ENCODE data around the gene PMVK.
"Not testable (repeated sequence)": the region's sequence is repeated elsewhere in the genome, so short reads cannot be mapped to it uniquely, and the experiment has no call there.

PMVK gene

GRCh38 chr1:154912755-154913154, 23.8 kb downstream of the PMVK start:
- no peak for DNase-seq (ENCODE audit: low spot score)

- no peak for DNase-seq (ENCODE audit: low spot score)
Observed at GRCh38 chr1:154911691-154912550, 24.6 kb downstream of the PMVK start.

DNA sequence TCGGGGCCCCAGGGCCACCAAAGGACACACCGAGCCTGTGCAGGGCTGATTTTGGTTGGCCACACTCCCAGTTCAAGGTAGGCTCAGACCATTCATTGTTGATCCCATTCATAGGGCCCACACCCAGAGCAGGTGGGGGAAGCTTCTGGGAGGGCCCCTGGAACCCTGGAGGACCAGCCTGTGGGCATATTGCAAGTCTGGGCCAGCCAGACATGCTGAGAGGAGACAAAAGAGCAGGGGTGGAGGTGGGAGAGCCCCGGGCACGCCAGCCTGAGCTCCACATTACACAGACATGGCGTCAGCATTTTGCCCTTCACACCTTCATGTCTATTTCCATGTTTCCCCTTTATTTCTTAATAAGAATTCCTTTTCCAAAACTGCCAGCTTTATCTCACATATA, 25.7 kb downstream of the PMVK start:
- no peak for DNase-seq (ENCODE audit: low spot score)

- DNase-seq (ENCODE audit: low spot score), result no peak
Observed at GRCh38 chr1:154908937-154909336, 27.6 kb downstream of the PMVK start.

GRCh38 chr1:154908129-154908528, 28.4 kb downstream of the PMVK start:
- not testable (repeated sequence) for DNase-seq (ENCODE audit: low spot score)

DNA sequence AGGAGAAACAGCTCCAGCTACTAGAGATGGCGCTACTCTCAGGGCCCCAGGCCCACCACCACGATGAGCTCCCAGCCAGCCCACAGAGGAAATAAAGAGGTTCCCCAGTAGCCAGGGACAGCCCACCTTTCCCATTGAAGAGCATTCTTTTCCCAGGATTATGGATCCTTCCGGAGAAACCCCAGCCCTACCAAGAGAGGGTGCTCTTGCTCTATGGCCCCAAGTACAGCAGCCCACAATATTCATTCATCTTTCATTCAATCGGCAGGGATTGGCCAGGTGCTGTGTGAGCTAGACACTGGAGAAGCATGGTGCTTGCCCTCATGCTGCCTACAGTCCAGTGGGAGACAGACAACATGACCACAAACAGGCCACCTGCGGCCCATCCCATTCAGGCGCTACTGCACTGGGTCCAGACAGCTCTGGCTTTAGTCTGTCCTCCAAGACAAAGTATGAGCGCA, 29.9 kb downstream of the PMVK start:
- DNase-seq (ENCODE audit: low spot score), result no peak

DNA sequence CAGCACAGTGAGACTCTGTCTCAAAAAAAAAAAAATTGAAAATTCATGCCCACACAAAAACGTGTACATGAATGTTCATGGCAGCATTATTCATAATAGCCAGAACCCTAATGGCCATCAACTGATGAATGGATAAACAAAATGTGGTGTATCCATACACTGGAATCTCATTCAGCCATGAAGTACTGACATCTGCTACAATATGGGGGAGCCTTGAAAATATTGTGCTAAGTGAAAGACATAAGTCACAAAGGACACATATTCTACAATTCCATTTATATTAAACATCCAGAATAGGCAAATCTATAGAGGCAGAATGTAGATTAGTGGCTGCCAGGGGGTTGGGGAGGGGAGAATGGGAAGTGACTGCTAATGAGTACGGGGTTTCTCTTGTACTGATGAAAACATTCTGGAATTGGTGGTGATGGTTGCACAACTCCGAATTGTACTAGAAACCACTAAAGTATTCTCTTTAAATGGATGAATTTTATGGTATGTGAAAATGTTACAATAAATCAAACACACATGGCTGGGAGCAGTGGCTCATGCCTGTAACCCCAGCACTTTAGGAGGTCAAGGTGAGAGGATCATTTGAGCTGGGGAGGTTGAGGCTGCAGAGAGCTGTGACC, 33.5 kb downstream of the PMVK start:
- DNase-seq (ENCODE audit: low spot score), result no peak

- no peak for DNase-seq (ENCODE audit: low spot score)
Observed at GRCh38 chr1:154901591-154901990, 34.9 kb downstream of the PMVK start.

GRCh38 chr1:154899041-154899440, 37.5 kb downstream of the PMVK start:
- no peak for DNase-seq (ENCODE audit: low spot score)

GRCh38 chr1:154896771-154897286, 39.7 kb downstream of the PMVK start:
- peak; percentile 37 for DNase-seq (ENCODE audit: low spot score)

DNA sequence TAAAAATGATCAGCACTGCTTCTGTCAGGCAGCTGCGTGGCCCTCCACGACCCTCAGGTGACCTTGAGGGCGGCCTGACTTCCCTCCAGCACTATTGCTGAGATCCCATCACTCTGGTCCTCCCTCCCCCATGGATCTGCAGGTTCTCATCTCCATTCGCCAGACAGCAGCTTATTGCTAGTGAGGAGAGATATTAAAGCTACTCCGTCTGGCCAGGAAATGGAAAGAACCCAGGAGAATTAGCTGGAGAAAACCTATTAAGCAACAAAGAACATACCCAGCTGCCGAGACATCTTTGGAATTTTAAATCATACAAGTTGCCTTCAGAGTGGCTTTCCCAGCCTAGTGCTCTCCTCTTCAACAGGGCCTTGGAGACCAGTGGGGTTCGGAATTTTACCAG, 40.7 kb downstream of the PMVK start:
- no peak for DNase-seq (ENCODE audit: low spot score)

- DNase-seq (ENCODE audit: low spot score), result no peak
Observed at GRCh38 chr1:154891452-154891851, 45.1 kb downstream of the PMVK start.

GRCh38 chr1:154888757-154889156, 47.8 kb downstream of the PMVK start:
- no peak for DNase-seq (ENCODE audit: low spot score)

DNA sequence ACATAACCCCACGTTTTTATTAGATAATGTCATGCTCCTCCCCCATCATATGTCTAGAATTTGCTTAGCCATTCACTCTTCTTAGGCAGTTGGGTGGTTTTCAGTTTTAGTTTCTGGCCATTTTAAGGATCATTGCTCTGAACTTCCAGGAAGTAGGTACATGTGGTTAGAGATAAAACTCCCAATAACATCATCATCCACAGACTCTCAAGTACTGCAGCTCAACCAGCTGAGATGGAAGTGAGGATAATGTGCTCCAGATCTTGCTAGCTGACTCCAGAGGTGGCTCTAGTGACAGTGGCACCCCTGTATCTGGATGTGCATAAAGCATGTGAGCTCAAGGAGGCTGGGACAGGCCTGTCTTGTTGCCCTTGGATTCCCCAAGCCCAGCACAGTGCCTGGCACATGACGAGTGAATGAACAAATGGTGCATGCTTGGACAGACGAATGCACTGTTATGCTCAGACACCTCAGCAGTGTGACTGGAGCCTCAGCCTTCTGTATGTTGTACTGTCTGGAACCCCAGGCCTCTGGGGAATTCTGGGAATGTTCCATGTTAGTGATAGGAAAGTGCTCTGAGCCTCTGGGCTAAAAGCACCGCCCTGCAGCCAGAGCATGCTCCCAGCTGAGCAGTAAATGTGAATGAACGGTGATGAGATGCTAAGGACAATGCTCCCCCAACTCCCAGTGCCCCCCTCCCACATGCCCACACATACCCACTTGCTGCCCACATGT, 50.1 kb downstream of the PMVK start:
- DNase-seq (ENCODE audit: low spot score), result no peak

- no peak for DNase-seq (ENCODE audit: low spot score)
Observed at GRCh38 chr1:154884869-154885701, 51.4 kb downstream of the PMVK start.

DNA sequence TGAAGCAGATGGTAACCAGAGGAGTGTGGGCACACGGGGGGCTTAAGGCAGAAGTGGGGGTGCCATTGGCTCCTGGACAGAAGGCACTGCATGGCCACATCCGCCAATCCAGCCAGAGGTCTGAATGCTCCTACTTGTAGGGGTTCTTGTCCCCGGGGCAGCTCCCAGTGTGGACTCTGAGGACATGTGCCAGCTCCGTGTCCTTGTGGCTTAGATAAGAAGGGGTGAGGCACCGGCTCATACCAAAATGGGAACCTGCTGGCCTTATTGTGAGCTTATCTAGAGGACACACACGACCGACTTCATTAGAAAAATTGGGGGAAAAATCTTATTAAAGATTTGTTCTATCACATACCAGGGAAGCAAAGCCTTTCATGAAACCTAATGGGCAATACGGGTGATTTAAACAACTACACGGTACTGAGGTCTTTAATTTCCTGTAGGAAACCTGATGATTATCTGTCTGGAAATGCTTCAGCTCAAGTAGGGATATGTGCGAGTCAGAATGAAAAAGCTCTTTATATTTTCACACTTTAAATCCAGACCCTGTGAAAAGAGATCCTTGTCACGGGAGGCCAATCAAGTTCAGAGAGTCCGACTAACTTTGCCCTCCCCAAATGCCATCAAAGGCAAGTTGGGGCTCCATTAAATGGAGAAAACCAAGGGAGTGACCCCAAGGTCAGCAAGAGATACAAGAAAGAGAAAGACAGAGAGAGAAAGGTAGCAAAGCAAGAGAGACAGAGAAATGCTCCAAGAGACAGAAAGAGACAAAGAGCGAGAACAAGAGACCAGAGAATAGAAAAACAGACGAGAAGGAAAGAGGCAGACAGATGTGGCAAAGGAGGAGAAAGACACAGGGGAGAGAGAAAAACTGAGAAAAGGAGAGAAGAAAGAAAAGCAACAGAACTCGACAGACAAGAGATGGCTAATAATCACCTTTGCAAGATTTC, 52.3 kb downstream of the PMVK start:
- no peak for DNase-seq (ENCODE audit: low spot score)

GRCh38 chr1:154881820-154882535, 54.5 kb downstream of the PMVK start:
- no peak for DNase-seq (ENCODE audit: low spot score)

DNA sequence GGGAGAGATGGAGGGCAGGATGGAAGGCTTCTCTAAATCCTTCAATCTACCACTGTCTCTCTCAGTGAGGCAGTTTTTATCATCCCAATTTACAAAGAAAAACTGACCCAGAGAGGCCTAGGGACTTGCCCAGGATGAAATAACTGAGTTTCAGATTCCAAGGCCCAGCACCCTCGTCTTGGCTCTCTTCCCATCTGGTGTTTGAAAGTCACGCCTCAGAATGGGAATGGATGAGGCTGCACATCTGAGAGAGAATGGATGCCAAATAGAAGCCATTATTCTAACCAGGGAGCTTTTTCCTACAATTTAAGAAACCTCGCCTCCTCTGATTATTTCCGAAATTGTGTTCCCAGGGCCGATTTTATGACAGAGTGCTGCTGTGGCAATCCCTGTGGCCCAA, 55.8 kb downstream of the PMVK start:
- DNase-seq (ENCODE audit: low spot score), result no peak

DNA sequence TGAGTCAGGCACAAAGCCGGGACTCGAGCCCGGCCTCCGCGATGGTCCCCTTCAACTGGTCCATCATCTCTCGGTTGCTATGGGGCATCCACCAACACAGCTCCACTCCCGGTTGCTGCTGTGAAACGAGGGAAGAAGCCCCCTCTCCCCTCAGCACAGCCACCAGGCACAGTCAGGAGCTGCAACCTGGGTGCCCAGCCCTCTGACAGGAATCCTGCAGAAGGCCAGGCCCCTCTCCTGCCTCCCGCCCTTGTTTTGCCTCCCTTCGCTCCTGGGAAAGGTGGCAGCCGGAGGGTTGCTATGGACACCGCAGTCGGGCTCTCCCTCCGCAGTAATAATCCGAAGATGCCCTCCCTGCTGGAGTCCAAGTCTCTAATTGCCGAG, 57.5 kb downstream of the PMVK start:
- no peak for DNase-seq (ENCODE audit: low spot score)
